HG02763 (cell line): ENCODE data around the gene LZIC.

Experiments
- ATAC-seq: cut with Tn5 transposase; IDR thresholded peaks from one replicate; pipeline ENCODE4 v1.9.1; 2021; ENCODE audit warnings: mild to moderate bottlenecking, moderate library complexity; ENCODE audit not compliant: unreplicated experiment

The LZIC gene

DNA sequence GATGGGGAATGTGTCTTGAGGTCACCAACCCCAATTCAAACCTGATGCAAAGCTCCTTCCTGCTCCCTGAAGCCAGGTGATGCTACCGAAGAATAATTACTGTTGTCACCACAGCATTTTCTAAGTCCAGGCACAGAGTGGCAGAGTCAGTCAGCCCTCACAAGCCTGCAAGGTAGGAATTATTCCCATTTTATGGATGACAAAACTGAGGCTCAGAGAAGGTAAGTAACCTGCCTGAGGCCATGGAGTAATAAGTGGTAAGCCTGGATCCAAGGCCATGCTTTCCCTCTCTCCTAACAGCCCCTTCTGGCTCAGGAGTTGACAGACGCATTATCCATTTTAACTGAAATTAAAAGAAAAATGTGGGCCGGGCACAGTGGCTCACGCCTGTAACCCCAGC lies 56.1 kb downstream of the LZIC start:
- no peak for ATAC-seq

DNA sequence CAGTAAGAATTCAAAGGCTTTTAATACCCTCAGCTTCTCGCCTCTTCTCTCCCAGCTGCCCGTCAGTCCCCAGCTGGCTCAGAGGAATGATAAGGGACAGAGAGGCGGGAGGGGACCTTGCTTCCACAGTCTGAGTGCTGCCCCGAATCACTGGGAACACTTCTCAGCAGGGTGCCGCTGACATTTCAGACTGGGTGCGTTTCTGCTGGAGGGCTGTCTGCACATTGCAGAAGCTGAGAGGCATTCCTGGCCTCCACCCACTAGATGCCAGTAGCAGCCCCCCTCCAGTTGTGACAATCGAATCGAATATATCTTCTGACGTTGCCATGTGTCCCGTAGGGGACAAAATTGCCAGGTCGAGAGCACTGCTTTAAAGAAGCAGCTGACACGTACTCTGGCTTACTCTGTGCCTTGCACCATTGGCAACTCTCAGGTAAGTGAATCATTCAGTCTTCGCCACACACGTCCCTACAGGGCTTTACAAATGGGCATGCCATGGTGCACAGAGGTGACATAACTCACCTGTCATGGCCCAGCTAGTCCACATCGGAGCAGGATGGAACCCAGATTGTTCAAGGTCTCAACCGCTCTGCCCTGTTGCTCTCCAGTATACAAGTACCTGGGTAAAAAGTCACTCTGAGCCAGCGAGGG lies 57.0 kb downstream of the LZIC start:
- no peak for ATAC-seq

- ATAC-seq, result no peak
Observed at GRCh38 chr1:9884805-9885204, 58.4 kb downstream of the LZIC start.

DNA sequence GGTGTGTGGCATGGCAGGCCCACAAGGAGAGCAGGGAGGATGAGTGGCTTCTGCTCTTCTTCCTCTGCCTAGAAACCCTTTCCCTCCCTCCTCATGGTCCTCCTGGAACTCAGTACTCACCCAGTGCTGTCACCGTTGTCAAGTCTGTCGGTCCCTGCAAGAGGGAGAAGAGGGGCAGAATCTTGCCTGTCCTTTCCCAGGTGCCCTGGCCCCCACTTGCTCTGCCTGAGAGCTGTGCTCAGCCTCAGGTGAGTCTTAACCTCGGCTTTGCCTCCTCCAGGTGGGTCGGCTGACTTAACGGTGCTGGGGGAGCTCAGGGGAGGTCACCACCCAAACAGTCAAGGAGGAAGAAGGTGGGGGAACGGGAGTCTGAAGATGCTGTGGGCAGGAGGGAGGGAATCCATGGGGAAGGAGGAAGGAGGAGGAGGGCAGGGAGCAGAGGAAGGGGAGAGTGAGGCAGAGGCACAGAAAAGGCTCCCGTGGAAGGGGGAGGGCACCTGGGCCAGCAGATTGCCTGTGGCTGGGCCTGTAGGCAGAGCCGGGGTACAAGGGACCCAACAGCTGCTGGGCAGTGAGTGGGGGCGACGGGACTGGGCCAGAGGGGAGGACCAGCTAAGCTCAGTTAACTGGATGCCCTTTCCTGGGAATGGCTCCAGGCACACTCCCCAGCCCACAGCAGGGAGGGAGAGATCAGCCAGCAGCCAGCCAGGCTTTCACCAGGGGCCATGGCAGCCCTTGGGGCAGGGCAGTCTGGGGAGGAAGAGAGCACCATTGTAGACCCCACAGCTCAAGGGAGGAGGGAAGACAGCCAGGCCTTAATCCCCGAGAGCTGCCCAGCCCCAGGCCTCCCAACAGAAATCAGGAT lies 59.4 kb downstream of the LZIC start:
- no peak for ATAC-seq

DNA sequence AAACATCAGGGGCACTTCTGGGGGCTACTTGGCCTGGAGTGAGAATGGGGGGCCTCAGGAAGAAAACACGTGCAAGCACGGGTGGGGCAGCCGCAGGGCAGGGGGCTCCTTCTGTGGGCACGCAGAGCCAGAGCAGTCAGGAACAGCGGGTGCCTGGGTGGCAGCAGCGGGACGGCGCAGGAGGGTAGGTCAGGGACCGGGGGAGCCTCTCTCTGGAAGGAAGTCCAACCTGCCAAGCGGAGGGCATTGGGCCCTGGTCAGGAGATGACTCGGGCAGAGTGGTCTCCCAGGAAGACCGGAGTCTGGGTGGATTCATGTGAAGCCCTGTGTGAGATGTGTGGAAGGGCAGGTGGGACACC lies 60.3 kb downstream of the LZIC start:
- ATAC-seq, result no peak

GRCh38 chr1:9882296-9882944 lies 60.8 kb downstream of the LZIC start:
- no peak for ATAC-seq

- no peak for ATAC-seq
Observed at GRCh38 chr1:9881838-9882249, 61.3 kb downstream of the LZIC start.
